ENCODE data around the gene BCAT1.
"Not testable (repeated sequence)": the region's sequence is repeated elsewhere in the genome, so short reads cannot be mapped to it uniquely, and the experiment has no call there.

The BCAT1 gene

DNA sequence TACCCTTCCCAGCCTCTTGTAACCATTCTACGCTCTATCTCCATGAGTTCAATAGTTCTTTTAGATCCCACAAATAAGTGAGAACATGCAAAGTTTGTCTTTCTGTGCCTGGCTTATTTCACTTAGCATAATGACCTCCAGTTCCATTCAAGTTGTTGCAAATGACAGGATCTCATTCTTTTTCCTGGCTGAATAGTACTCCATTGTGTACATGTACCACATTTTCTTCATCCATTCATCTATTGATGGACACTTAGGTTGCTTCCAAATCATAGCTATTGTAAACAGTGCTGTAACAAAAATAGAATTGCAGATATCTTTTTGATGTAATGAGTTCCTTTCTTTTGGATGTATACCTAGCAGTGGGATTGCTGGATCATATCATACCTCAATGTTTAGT is 139.6 kb downstream of the BCAT1 start:
- not testable (repeated sequence) for DNase-seq (ENCODE audit: low spot score)

- DNase-seq (ENCODE audit: low spot score): no peak
Observed at GRCh38 chr12:24808651-24809050, 140.2 kb downstream of the BCAT1 start.

- no peak for DNase-seq (ENCODE audit: low spot score)
Observed at GRCh38 chr12:24806386-24806785, 142.5 kb downstream of the BCAT1 start.

- DNase-seq (ENCODE audit: low spot score): no peak
Observed at GRCh38 chr12:24803430-24804245, 145.3 kb downstream of the BCAT1 start.

- no peak for DNase-seq (ENCODE audit: low spot score)
Observed at GRCh38 chr12:24798335-24798734, 150.6 kb downstream of the BCAT1 start.

- DNase-seq (ENCODE audit: low spot score): no peak
Observed at GRCh38 chr12:24797901-24798300, 151.0 kb downstream of the BCAT1 start.

DNA sequence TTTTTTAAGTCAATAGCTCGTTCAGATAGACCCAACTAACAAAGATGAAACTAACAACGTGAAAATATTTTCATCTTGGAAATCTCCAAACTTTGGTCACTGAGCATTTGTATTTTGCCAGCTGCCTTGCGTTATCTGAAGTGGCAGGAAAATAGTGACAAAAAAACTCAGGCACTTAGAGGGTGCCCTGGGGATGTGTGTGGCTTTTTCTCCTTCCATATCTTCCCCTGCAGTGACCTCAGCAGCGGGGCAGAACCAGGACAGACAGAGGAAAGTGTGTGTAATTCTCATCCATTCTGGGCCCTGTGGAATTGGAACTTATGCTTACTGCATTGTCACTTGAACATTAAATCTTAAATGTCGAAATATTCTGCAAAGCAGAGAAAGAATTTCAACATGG is 152.0 kb downstream of the BCAT1 start:
- no peak for DNase-seq (ENCODE audit: low spot score)

DNA sequence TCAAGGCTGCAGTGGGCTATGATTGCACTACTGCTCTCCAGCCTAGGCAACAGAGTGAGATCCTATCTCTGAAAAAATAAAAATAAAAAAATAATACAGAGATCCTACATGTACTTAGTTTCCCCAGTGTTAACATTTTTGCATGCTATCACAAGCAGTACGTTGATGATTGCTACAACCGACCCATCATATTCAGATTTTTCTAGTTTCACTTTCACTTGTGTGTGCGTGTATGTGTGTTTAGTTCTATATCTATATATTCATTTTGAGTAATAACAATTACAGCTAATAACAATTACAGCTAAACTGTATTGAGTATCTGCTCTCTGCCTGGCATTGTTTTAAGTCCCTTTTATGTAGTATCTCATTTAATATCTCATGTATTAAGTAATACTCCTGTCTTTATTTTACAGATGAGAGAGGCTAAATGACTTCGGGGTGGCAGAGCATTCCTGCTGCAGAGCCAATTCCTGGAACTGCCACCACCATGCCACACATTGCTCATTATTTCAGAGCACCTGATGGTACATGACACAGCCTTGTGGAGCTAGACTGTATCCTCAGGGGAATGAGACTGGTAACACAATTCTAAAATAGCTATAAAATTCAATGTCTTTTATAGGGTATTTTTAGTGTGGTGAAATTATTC is 153.1 kb downstream of the BCAT1 start:
- DNase-seq (ENCODE audit: low spot score): no peak

- no peak for DNase-seq (ENCODE audit: low spot score)
Observed at GRCh38 chr12:24791622-24792021, 157.3 kb downstream of the BCAT1 start.

DNA sequence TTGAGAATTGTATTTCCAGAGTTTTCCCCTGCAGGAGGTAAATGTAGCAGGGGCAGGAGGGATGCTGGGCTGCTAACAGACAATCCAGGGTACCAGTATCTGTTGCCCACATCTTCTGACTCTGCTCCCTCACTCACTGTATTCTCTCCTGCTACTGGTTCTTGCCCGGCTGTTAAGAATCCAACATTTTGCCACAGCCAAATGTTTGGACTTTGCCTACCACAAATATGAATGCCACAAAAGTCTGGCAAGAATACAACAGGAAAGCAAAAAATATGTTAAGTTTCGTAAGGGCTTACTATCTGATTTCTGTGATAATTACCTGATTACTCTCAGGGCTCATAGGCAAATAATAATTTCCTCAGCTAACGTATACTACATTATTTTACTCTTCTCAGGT is 160.0 kb downstream of the BCAT1 start:
- DNase-seq (ENCODE audit: low spot score): no peak

DNA sequence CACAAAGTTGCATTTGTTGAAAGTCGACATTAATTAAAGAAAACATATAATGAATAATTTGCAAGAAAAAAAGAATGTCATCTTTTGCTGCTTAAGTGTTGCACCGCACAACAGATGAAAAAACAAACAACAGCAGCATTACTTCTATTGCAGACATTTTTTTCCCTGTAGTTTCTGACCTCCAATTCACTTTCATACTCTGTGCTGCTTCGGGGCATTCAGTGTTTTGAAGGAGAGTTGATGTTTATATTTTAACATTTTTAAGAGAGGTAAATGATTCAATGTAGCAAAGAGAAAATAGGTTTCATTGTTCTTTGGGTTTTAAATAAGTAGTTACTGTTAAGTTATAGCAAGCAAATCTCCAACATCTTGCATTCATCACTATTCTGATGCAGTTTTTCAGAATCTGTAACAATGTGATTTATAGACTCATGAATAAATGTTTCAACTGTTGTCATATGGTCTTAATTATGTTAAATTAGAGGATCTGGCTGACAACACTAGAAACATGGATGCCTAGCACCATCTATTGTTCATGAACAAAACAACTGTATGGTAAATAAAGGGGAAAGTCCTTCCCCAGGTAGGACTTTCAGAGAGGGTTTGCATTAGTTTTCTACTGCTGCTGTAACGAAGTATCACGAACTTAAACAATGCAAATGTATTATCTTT is 168.1 kb downstream of the BCAT1 start:
- no peak for DNase-seq (ENCODE audit: low spot score)

GRCh38 chr12:24778486-24779304 is 170.2 kb downstream of the BCAT1 start:
- DNase-seq (ENCODE audit: low spot score): peak; percentile 47

DNA sequence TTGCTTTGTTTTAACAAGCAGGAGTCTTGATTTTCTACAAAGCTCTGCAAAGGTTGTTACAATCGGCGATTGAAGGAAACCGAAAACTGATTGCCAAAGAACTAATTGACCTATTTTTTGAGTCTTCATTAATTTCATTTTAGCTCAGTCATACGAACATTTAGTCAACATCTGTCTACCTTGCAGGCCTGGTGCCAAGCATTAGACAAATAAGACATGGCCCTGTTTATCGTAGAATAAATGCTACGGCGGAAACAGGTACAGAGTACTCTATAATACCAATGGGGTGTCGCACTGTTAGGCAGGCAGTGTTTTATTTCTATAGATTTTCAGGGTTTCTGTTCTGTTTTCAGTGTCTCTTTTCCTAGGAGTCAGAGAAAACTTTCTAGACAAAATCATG is 171.5 kb downstream of the BCAT1 start:
- no peak for DNase-seq (ENCODE audit: low spot score)

GRCh38 chr12:24776861-24777260 is 172.0 kb downstream of the BCAT1 start:
- DNase-seq (ENCODE audit: low spot score): no peak

DNA sequence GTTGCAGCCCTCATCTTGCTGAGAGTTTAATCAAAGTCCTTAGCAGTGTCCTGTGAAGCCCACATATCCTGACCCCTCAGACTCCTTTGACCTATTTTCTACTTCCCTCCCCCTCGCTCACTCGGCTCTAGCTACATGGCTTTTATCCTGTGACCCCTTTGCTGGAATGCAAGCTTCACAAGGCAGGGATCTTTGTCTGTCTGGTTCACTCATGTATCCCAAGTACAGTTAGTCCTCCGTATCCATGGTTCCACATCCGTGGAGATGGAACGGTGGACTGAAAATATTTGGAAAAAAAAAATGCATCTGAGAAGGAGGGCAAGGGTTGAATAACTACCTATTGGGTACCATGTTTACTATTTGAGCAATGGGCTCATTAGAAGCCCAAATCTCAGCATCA is 173.8 kb downstream of the BCAT1 start:
- no peak for DNase-seq (ENCODE audit: low spot score)

- no peak for DNase-seq (ENCODE audit: low spot score)
Observed at GRCh38 chr12:24773996-24774395, 174.9 kb downstream of the BCAT1 start.

DNA sequence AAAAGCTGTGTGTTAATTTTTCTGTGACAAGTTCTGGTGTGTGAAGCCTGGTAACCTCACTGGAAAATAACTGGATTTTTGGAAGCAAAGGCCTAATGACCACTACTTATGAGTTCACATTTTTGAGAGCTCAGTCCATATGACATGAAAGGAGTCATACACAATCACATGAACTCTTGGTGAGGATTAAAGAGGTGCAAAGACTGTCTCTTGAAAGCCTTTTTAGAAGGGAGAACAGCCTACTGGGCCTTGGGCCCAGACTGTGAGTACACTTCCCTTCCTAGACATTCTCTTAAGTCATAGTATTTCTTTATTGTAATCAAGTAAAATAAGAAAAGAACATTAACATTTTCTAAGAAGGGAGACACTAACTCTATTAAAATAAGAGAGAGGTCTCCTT is 176.1 kb downstream of the BCAT1 start:
- DNase-seq (ENCODE audit: low spot score): no peak

- DNase-seq (ENCODE audit: low spot score): no peak
Observed at GRCh38 chr12:24770821-24771220, 178.1 kb downstream of the BCAT1 start.

- DNase-seq (ENCODE audit: low spot score): no peak
Observed at GRCh38 chr12:24770334-24770733, 178.6 kb downstream of the BCAT1 start.

DNA sequence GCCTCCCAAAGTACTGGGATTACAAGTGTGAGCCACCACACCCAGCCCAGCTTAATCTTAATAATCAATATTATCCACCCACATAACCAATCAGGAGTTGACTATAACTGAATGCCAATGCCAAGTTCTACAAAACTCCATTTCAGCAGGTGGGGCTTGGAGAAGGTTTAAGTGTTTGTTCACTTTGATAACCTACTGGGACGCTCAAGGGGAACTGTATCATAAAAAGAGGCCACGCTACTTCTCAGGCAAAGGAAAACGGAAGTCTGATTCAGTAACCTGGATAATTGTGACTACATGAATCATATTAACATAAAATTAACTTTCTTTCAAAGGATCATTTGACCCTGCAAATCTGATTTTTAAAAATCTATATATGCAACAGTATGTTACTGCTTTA is 179.2 kb downstream of the BCAT1 start:
- no peak for DNase-seq (ENCODE audit: low spot score)

- DNase-seq (ENCODE audit: low spot score): no peak
Observed at GRCh38 chr12:24768415-24768814, 180.5 kb downstream of the BCAT1 start.

- DNase-seq (ENCODE audit: low spot score): no peak
Observed at GRCh38 chr12:24767016-24767415, 181.9 kb downstream of the BCAT1 start.
